SJCRH30 (cell line): ENCODE measurements around the gene CCDC85A. TPM values are rescaled to one million over a fixed set of nuclear protein-coding genes. Genes with fewer than 3 reads are reported as not detected.

Experiments
- DNase-seq, 2 experiments: peaks; one replicate each; pipeline ENCODE4 v3.0.0-alpha.2; 2015 to 2020
- H3K27ac ChIP-seq: fragments of 250-450 bp; sonication (Bioruptor Pico); 2 replicates; pipeline ENCODE4 v1.5.1; 2020; ENCODE audit warnings: mild to moderate bottlenecking, moderate library complexity
- H3K27me3 ChIP-seq: fragments of 250-450 bp; sonication (Bioruptor Pico); 2 replicates; pipeline ENCODE4 v1.5.1; 2020; ENCODE audit warnings: mild to moderate bottlenecking, moderate library complexity
- H3K36me3 ChIP-seq: fragments of 250-450 bp; sonication (Bioruptor Pico); 2 replicates; pipeline ENCODE4 v1.5.1; 2020; ENCODE audit warnings: mild to moderate bottlenecking, moderate library complexity
- H3K4me1 ChIP-seq: fragments of 250-450 bp; sonication (Bioruptor Pico); 2 replicates; pipeline ENCODE4 v1.5.1; 2020; ENCODE audit warnings: mild to moderate bottlenecking, moderate library complexity
- H3K4me3 ChIP-seq: fragments of 250-450 bp; sonication (Bioruptor Pico); 2 replicates; pipeline ENCODE4 v1.5.1; 2020; ENCODE audit warnings: mild to moderate bottlenecking, moderate library complexity
- H3K9me3 ChIP-seq: fragments of 250-450 bp; sonication (Bioruptor Pico); replicated peaks from 2 replicates; pipeline ENCODE4 v1.5.1; 2020; ENCODE audit warnings: mild to moderate bottlenecking, moderate library complexity
- total RNA-seq: library from RNA; depleted of rRNA; stranded (reverse); fragments of >200 nt; shearing (Covaris generic); gene quantifications from 2 replicates; pipeline ENCODE4 v1.2.3, GENCODE V29; 2014

The CCDC85A gene
- total RNA-seq, 1 experiment from 2014 or later, result not detected

DNA sequence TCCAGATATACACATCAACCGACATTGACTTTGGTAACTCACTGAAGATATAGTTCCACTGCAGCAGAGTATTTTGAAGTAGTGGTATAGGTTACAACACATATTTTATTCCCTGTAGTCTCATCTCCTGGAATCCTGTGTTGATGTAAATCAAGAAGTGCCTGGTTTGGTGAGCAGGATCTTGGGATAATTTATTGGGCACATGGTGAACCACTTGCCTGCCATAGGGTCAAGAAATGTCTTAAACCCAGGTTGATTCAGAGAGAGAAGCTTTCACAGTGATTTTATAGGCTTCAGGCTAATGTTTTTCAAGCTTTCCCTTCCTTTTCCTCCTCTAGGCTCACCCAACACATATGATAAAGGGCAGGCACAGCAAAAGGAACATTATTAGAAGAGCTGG lies 24.6 kb downstream of the CCDC85A start:
- DNase-seq, result no peak
- Histone ChIP-seq H3K27me3 (no peaks in the 10 kb centered on the region), H3K4me1 (no peaks in the 10 kb centered on the region), H3K27ac (no peak overlapping the region), H3K36me3 (no peaks in the 10 kb centered on the region), H3K9me3 (no peaks in the 10 kb centered on the region), H3K4me3 (no peak overlapping the region)

- no peaks in the 10 kb centered on the region for H3K4me1 ChIP-seq
- H3K27ac ChIP-seq, result no peak overlapping the region
- H3K27me3 ChIP-seq, result no peaks in the 10 kb centered on the region
- no peaks in the 10 kb centered on the region for H3K9me3 ChIP-seq
- no peak overlapping the region for H3K4me3 ChIP-seq
- DNase-seq, result no peak
- H3K36me3 ChIP-seq, result no peaks in the 10 kb centered on the region
These were observed 25.9 kb downstream of the CCDC85A start for GRCh38 chr2:56209701-56210100.

- Histone ChIP-seq H3K36me3 (no peaks in the 10 kb centered on the region), H3K9me3 (no peaks in the 10 kb centered on the region), H3K4me1 (no peaks in the 10 kb centered on the region), H3K27me3 (peaks cover 5% of the 10 kb centered on the region; the same call in 1 of the 2 replicates), H3K4me3 (no peak overlapping the region), H3K27ac (no peak overlapping the region)
- no peak for DNase-seq
These were observed 26.5 kb downstream of the CCDC85A start for GRCh38 chr2:56210291-56210690.

- Histone ChIP-seq H3K9me3 (no peaks in the 10 kb centered on the region), H3K27ac (no peak overlapping the region), H3K4me3 (no peak overlapping the region), H3K36me3 (no peaks in the 10 kb centered on the region), H3K27me3 (peaks cover 6% of the 10 kb centered on the region; the same call in 1 of the 2 replicates), H3K4me1 (no peaks in the 10 kb centered on the region)
- DNase-seq, result no peak
These were observed 27.3 kb downstream of the CCDC85A start for GRCh38 chr2:56211048-56211447.

DNA sequence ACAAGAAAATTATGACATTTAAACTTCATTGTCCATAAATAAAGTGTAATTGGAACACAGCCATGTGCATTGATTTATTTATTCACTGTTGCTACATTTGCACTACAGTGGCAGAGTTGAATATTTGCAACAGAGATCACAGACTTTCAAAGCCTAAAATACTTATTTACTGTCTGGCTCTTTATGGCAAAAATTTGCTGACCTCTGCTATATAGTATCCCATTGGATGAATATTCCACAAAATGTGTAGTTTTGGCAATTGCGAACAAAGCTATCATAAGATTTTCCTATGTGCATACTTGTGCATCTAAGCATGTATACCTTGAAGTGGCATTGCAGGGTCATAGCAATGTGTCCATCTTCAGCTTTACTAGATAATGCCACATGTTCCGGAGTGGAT lies 32.1 kb downstream of the CCDC85A start:
- Histone ChIP-seq H3K27me3 (peaks cover 15% of the 10 kb centered on the region), H3K4me3 (no peak overlapping the region), H3K9me3 (no peaks in the 10 kb centered on the region), H3K4me1 (no peaks in the 10 kb centered on the region), H3K36me3 (no peaks in the 10 kb centered on the region), H3K27ac (no peak overlapping the region)
- DNase-seq, result no peak

DNA sequence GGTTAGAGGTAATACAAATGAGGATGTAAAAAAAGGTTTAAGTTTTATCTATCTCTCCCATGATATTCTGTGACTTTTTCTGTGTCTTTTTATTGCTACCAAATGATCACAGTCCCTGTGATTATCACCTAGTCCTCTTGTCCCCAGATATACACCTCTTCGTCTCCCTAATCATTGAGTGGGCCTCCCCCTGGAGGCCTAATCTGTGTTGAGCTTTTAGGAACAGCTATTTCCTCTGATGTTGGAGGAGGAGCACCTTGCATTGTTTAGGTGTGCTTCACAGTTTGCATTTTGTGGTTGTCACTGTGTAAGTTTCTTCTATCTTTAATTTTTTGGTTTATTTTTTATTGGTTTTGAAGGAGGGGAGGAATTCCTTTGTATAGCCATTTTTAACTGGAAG lies 33.3 kb downstream of the CCDC85A start:
- H3K9me3 ChIP-seq, result no peaks in the 10 kb centered on the region
- H3K36me3 ChIP-seq, result no peaks in the 10 kb centered on the region
- no peak overlapping the region for H3K27ac ChIP-seq
- DNase-seq, result no peak
- no peaks in the 10 kb centered on the region for H3K4me1 ChIP-seq
- no peak overlapping the region for H3K4me3 ChIP-seq
- peaks cover 16% of the 10 kb centered on the region for H3K27me3 ChIP-seq

DNA sequence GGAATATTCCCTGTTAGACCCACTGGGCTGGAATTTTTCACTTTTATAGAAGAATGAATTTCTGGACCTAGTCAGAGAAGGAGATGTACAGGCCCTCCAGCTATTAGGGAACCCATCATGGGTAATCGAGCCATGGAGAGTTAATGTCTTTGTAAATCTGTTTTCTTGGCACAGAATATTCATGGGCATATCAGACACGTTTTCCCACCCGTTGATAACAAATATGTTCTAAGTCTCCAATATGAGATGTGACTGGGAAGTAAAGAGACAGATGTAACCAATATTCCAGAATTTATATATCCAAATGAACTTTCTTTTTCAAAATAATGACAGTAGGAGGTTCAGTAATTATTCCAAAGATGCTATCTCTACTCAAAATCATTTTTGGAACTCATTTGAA lies 38.7 kb downstream of the CCDC85A start:
- H3K4me1 ChIP-seq, result no peaks in the 10 kb centered on the region
- no peak overlapping the region for H3K4me3 ChIP-seq
- no peak overlapping the region for H3K27ac ChIP-seq
- H3K9me3 ChIP-seq, result no peaks in the 10 kb centered on the region
- H3K36me3 ChIP-seq, result no peaks in the 10 kb centered on the region
- peaks cover 16% of the 10 kb centered on the region; the same call in 1 of the 2 replicates for H3K27me3 ChIP-seq
- DNase-seq, result no peak

GRCh38 chr2:56224316-56224715 lies 40.5 kb downstream of the CCDC85A start:
- peaks cover 21% of the 10 kb centered on the region; the same call in 1 of the 2 replicates for H3K27me3 ChIP-seq
- no peaks in the 10 kb centered on the region for H3K36me3 ChIP-seq
- no peak for DNase-seq
- no peaks in the 10 kb centered on the region for H3K9me3 ChIP-seq
- no peak overlapping the region for H3K4me3 ChIP-seq
- H3K27ac ChIP-seq, result no peak overlapping the region
- no peaks in the 10 kb centered on the region for H3K4me1 ChIP-seq

DNA sequence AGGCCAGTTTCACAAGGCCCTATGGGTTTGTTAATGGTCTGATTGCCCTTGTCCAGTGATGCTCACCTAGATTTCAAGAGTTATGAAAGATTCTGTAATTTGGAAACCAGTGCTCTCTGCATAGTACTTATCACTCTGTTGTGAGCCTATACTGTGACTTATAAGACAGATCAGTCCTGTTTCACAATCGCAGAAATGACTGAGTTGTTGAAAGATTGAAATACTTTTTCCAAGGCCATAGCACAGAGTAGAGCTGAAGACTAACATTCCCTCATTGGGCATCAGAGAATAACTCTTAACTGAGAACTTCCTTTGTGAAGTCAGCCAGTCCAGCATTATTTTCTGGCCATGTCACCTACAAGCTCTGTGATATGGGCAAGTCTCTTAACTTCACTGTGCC lies 44.0 kb downstream of the CCDC85A start:
- DNase-seq, result no peak
- H3K4me1 ChIP-seq, result no peaks in the 10 kb centered on the region
- H3K27ac ChIP-seq, result no peak overlapping the region
- no peaks in the 10 kb centered on the region for H3K36me3 ChIP-seq
- H3K4me3 ChIP-seq, result no peak overlapping the region
- H3K27me3 ChIP-seq, result peaks cover 11% of the 10 kb centered on the region; the same call in 1 of the 2 replicates
- H3K9me3 ChIP-seq, result no peaks in the 10 kb centered on the region

DNA sequence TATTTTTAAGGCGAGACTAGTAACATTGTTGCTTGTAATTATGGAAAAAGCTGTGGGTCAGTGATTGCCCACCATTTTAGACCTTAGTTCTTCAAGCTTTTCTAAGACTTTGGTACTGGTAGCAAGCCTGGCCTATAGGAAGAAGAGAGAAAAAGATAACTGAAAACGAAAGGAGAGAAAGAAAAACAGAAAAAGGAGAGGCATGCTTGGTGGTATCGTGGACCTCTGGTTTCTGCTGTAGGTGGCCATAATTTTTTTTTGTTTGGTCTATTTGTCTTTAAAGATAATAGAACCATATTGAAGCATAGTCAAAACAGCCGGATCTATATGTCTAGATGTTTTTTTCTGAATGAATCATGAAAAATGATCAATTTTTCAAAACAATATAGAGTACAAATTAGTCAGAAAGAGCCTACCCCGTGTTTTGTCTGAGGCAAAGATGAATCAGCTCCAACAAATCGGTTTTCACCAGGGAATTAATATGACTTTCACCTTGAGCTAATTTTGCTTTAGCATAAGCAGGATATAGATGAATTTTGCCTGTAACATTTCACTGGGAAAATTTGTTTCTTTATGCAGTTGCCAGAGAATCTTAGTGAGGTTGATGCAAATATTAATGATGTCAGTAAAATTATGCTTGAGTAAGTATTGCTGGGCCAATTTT lies 45.7 kb downstream of the CCDC85A start:
- no peaks in the 10 kb centered on the region for H3K9me3 ChIP-seq
- H3K27me3 ChIP-seq, result peaks cover 5% of the 10 kb centered on the region; the same call in 1 of the 2 replicates
- no peaks in the 10 kb centered on the region for H3K4me1 ChIP-seq
- no peak for DNase-seq
- H3K4me3 ChIP-seq, result no peak overlapping the region
- no peaks in the 10 kb centered on the region for H3K36me3 ChIP-seq
- H3K27ac ChIP-seq, result no peak overlapping the region

DNA sequence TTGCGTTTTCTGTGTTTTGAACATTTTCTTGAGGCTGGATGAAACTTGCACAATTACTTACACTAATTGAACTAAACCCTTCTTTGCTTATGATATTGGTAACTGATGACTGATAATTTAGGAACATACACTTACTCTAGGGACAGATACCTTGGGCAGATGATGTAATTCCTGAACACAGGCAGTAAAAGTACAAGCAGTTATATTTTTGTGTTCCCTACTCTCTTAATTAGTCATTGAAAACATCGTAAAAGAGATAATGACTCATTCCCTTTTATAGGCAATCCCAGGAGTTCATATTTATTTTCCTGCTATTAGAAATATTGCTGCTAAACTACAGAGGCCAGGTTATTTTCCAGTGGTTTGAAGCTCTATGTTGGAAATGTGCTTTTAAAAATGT lies 46.4 kb downstream of the CCDC85A start:
- no peaks in the 10 kb centered on the region for H3K4me1 ChIP-seq
- H3K27me3 ChIP-seq, result 0 out of 2 replicates have a peak, but pooled peaks cover 5% of the 10 kb centered on the region
- no peaks in the 10 kb centered on the region for H3K9me3 ChIP-seq
- H3K4me3 ChIP-seq, result no peak overlapping the region
- DNase-seq, result no peak
- H3K27ac ChIP-seq, result no peak overlapping the region
- no peaks in the 10 kb centered on the region for H3K36me3 ChIP-seq

GRCh38 chr2:56231361-56231760 lies 47.6 kb downstream of the CCDC85A start:
- no peak overlapping the region for H3K4me3 ChIP-seq
- DNase-seq, result no peak
- no peaks in the 10 kb centered on the region for H3K9me3 ChIP-seq
- no peak overlapping the region for H3K27ac ChIP-seq
- no peaks in the 10 kb centered on the region for H3K4me1 ChIP-seq
- H3K36me3 ChIP-seq, result no peaks in the 10 kb centered on the region
- 0 out of 2 replicates have a peak, but pooled peaks cover 5% of the 10 kb centered on the region for H3K27me3 ChIP-seq

DNA sequence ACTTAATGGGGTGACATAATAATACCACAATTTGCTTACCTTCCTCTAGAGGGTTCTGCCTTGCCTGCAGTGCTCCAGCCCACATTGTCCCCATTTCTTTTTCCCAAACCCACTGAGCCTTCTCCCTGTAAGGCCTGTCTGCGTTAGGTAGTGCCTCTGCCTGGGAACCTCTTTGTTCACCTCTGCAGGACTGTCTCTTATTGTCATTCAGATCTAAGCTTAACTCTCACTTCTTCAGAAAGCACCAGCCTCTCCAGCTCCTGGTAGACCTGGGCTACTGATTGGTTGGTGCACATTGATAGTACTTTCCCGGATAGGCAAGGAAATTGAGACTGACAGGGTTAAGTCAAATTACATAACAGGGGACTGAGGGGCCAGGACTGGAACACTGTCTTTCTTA lies 49.1 kb downstream of the CCDC85A start:
- no peak for DNase-seq
- H3K27ac ChIP-seq, result no peak overlapping the region
- H3K4me1 ChIP-seq, result no peaks in the 10 kb centered on the region
- H3K36me3 ChIP-seq, result no peaks in the 10 kb centered on the region
- H3K4me3 ChIP-seq, result no peak overlapping the region
- 0 out of 2 replicates have a peak, but pooled peaks cover 5% of the 10 kb centered on the region for H3K27me3 ChIP-seq
- no peaks in the 10 kb centered on the region for H3K9me3 ChIP-seq

GRCh38 chr2:56234241-56234640 lies 50.5 kb downstream of the CCDC85A start:
- Histone ChIP-seq H3K9me3 (no peaks in the 10 kb centered on the region), H3K4me3 (no peak overlapping the region), H3K4me1 (no peaks in the 10 kb centered on the region), H3K27ac (no peak overlapping the region), H3K27me3 (no peaks in the 10 kb centered on the region), H3K36me3 (no peaks in the 10 kb centered on the region)
- no peak for DNase-seq

- Histone ChIP-seq H3K27me3 (no peaks in the 10 kb centered on the region), H3K9me3 (no peaks in the 10 kb centered on the region), H3K36me3 (no peaks in the 10 kb centered on the region)
These were observed 55.2 kb downstream of the CCDC85A start for GRCh38 chr2:56239030-56239429.

DNA sequence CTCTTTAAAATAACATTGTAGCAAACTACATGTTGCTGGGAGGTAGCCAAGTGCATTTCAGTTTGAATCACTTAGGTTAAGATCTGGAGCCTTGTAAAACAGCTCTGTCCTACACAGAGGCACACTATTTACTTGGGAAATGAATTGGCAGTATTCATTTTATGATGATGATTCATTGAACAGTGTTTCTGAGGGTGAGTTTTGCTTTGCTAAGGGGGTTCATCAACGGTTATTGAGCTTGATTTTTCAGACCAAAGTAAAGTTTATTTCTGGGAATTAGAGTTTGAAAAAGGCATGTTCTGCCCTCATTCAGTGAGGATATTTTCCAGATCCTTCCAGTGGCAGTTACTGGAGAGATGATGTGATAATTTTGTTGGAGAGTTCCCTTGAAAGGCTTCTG lies 55.6 kb downstream of the CCDC85A start:
- no peak overlapping the region for H3K4me3 ChIP-seq
- no peaks in the 10 kb centered on the region for H3K4me1 ChIP-seq
- no peak for DNase-seq
- no peaks in the 10 kb centered on the region for H3K9me3 ChIP-seq
- no peak overlapping the region for H3K27ac ChIP-seq
- H3K36me3 ChIP-seq, result no peaks in the 10 kb centered on the region
- H3K27me3 ChIP-seq, result no peaks in the 10 kb centered on the region

More at GRCh38 chr2:56239030-56239429, 55.2 kb downstream of the CCDC85A start:
- Histone ChIP-seq H3K4me1 (no peaks in the 10 kb centered on the region), H3K27ac (no peak overlapping the region), H3K4me3 (no peak overlapping the region)
- no peak for DNase-seq
